DND-41 (cell line): ENCODE data around the gene EXTL1.
A peak's percentile ranks its signal among the peaks of the same experiment; 100 is the strongest.

ENCODE experiments used
- ATAC-seq: fragments of 200-7000 bp; cut with Tn5 transposase; 3 replicates; pipeline ENCODE4 v1.9.1; 2021; ENCODE audit warnings: low read depth; ENCODE audit not compliant: insufficient read depth
- DNase-seq: peaks from one replicate; pipeline ENCODE4 v3.0.0-alpha.2; 2020
- H2AFZ ChIP-seq: 2 replicates; pipeline ENCODE4 v1.6.0; 2012; ENCODE audit warnings: low read depth, low read length
- H3K27ac ChIP-seq: 2 replicates; pipeline ENCODE4 v1.5.1; 2012; ENCODE audit warnings: low read length, inconsistent platforms
- H3K27me3 ChIP-seq: fragments of 200-600 bp; sonication (generic); 2 replicates; pipeline ENCODE4 v1.6.0; 2012; ENCODE audit warnings: low read length, mild to moderate bottlenecking, inconsistent platforms; ENCODE audit not compliant: insufficient read depth, poor library complexity
- H3K36me3 ChIP-seq: 2 replicates; pipeline ENCODE4 v1.5.1; 2012; ENCODE audit warnings: low read length, inconsistent platforms; ENCODE audit not compliant: insufficient read depth
- H3K4me1 ChIP-seq: 2 replicates; pipeline ENCODE4 v1.5.1; 2012; ENCODE audit warnings: mild to moderate bottlenecking, low read length; ENCODE audit not compliant: insufficient read depth
- H3K4me2 ChIP-seq: 2 replicates; pipeline ENCODE4 v1.6.0; 2012; ENCODE audit warnings: mild to moderate bottlenecking, moderate library complexity, low read length, inconsistent platforms; ENCODE audit not compliant: insufficient read depth
- H3K4me3 ChIP-seq, 2 experiments: fragments of 200-600 bp in 1 of 2; shearing (Covaris generic) in 1 of 2; 2 replicates each; pipeline ENCODE4 v1.5.1; 2012 to 2016; ENCODE audit warnings: inconsistent platforms in 2 of 2, low read length in 2 of 2, mild to moderate bottlenecking in 2 of 2, low read depth in 1 of 2, moderate library complexity in 1 of 2
- H3K79me2 ChIP-seq: 2 replicates; pipeline ENCODE4 v1.6.0; 2012; ENCODE audit warnings: low read length, inconsistent platforms; ENCODE audit not compliant: insufficient read depth
- H3K9ac ChIP-seq: 2 replicates; pipeline ENCODE4 v1.6.0; 2012; ENCODE audit warnings: low read depth, mild to moderate bottlenecking, inconsistent platforms, low read length, moderate library complexity
- H3K9me3 ChIP-seq: 2 replicates; pipeline ENCODE4 v1.5.1; 2012; ENCODE audit warnings: low read length, moderate library complexity, mild to moderate bottlenecking, inconsistent platforms; ENCODE audit not compliant: insufficient read depth, severe bottlenecking
- H4K20me1 ChIP-seq: 2 replicates; pipeline ENCODE4 v1.6.0; 2012; ENCODE audit warnings: low read length; ENCODE audit not compliant: insufficient read depth
- CTCF ChIP-seq: IDR thresholded peaks from 2 replicates; pipeline ENCODE4 v1.5.1; 2012; ENCODE audit warnings: borderline replicate concordance, low read length, moderate library complexity, mild to moderate bottlenecking; ENCODE audit not compliant: poor library complexity, severe bottlenecking; ENCODE audit errors: extremely low read depth
- EZH2 ChIP-seq: IDR thresholded peaks from 3 replicates; pipeline ENCODE4 v1.6.1; 2012; ENCODE audit warnings: borderline replicate concordance, low read depth, mild to moderate bottlenecking, moderate library complexity, low read length, inconsistent platforms; ENCODE audit not compliant: severe bottlenecking

Gene EXTL1

DNA sequence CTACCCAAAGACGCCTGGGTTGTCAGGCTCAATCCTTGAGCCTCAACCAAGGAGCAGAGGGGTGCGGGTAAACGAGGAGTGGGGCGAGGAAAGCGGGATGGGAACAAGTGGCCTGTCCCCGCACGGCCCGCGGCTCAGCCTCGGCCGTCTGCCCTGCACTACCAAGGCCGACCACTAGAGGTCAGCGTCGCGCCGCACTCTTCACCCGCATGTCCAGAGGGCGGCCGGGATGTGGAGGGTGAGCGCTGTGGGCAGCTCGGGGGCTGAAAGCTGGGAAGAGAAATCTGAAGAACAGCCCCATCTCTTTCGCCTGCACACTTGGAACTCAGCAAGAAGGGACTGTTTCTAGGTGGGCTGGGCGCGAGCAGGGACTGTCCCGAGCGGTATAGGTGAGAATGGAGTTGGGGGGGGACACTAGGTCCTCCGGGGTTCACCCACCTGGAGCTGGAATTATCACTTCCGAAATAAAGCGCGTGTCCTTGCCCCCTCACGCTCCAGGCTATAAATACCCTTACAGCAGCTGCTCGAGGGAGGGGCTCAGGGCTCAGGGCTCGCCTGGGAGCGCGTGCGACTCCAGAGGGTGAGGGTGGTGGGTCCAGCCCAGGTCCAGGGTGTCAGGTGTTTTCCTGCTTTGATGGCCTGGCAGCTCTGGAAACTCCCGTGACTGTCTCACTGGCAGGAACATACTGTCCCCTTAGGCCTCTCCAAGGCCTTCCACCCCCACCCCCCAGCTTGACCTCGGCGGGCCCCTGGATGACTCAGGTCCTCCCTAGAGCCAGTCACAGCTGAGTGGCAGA is 14.6 kb downstream of the EXTL1 start:
- H3K9ac ChIP-seq: peak overlapping the region; percentile 72
- peak overlapping the region; percentile 81 to 88 for H3K4me3 ChIP-seq
- TF ChIP-seq EZH2: no peak
- TF ChIP-seq CTCF: peak; percentile 99
- no peaks in the 10 kb centered on the region for H3K79me2 ChIP-seq
- H3K4me1 ChIP-seq: peaks cover 23% of the 10 kb centered on the region
- H2AFZ ChIP-seq: peak overlapping the region; percentile 97
- H3K27ac ChIP-seq: peak overlapping the region; percentile 63; the same call in 1 of the 2 replicates
- no peaks in the 10 kb centered on the region for H4K20me1 ChIP-seq
- H3K4me2 ChIP-seq: peak overlapping the region; percentile 98
- H3K36me3 ChIP-seq: no peaks in the 10 kb centered on the region; the same call in 1 of the 2 replicates
- H3K27me3 ChIP-seq: peaks cover 11% of the 10 kb centered on the region
- DNase-seq: peak; percentile 72
- peak; percentile 66 for ATAC-seq
- no peaks in the 10 kb centered on the region for H3K9me3 ChIP-seq

DNA sequence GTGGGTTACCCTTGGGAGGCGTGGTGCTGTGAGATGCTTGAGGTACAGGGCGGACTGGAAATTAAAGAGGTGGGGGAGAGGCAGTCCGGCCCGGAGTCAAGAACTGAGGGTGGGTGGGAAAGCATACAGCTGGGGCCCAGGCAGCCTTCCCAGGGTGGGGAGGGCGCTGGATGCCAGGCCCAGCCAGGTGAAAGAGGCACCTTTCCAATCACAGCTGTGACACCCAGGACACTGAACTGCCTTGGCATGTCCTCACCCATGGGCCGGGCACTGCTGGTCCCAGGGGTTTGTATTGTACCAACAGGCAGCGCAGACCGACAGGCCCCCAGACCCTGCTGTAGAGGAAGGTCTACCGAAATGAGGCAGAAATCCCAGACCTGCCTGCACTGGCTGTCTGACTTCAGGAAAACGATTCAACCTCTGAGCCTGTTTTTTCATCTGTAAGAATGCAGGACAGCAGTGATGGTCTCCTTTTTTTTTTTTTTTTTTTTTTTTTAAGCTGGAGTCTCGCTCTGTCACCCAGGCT is 15.2 kb downstream of the EXTL1 start:
- H3K9me3 ChIP-seq: no peaks in the 10 kb centered on the region
- no peaks in the 10 kb centered on the region for H3K79me2 ChIP-seq
- H3K36me3 ChIP-seq: no peaks in the 10 kb centered on the region; the same call in 1 of the 2 replicates
- no peak overlapping the region for H3K27ac ChIP-seq
- no peak overlapping the region for H3K4me3 ChIP-seq
- no peak for DNase-seq
- peak overlapping the region; percentile 98; the same call in 1 of the 2 replicates for H3K4me2 ChIP-seq
- peaks cover 23% of the 10 kb centered on the region for H3K4me1 ChIP-seq
- TF ChIP-seq CTCF: no peak
- no peak for TF ChIP-seq EZH2
- no peak for ATAC-seq
- H2AFZ ChIP-seq: no peak overlapping the region
- H3K27me3 ChIP-seq: peaks cover 12% of the 10 kb centered on the region
- H4K20me1 ChIP-seq: no peaks in the 10 kb centered on the region
- H3K9ac ChIP-seq: peak overlapping the region; percentile 72; the same call in 1 of the 2 replicates

DNA sequence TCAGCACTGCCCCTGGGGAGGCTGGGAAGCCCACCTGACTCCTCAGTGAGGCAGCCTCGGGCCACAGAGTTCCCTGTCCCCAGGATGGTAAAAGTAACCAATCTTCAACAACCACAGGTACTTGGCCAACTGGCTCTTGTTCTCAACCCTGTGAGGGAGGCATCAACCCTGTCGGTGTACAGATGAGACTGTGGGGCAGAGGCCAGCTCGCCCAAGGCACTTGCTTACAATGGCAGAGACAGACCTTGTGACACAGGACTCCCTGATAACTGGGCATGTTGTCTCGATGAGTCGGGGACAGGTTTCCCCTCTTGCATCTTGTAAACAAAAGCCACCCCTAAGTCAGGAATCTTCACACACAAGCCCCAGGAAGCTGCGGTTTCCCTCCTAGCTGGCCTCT is 16.3 kb downstream of the EXTL1 start:
- H3K9ac ChIP-seq: no peak overlapping the region
- no peak for ATAC-seq
- H3K4me3 ChIP-seq: no peak overlapping the region
- TF ChIP-seq EZH2 (no peak), CTCF (no peak)
- H3K9me3 ChIP-seq: no peaks in the 10 kb centered on the region
- H3K4me1 ChIP-seq: peaks cover 23% of the 10 kb centered on the region
- H3K27me3 ChIP-seq: peaks cover 14% of the 10 kb centered on the region
- no peaks in the 10 kb centered on the region for H4K20me1 ChIP-seq
- DNase-seq: no peak
- H3K36me3 ChIP-seq: no peaks in the 10 kb centered on the region; the same call in 1 of the 2 replicates
- H3K79me2 ChIP-seq: no peaks in the 10 kb centered on the region
- H3K27ac ChIP-seq: no peak overlapping the region
- no peak overlapping the region for H3K4me2 ChIP-seq
- no peak overlapping the region for H2AFZ ChIP-seq
